SU-DHL-6 (cell line): ENCODE measurements around the gene GBP4.

Experiments used
- H2AFZ ChIP-seq: fragments of 200-600 bp; sonication (generic); 2 replicates; pipeline ENCODE4 v1.6.1; 2014; ENCODE audit warnings: low read depth, mild to moderate bottlenecking, moderate library complexity, mixed read lengths, antibody characterized with exemption, low read length; ENCODE audit not compliant: severe bottlenecking
- H3F3A ChIP-seq: fragments of 200-600 bp; shearing (Covaris generic); 2 replicates; pipeline ENCODE4 v1.6.0; 2016; ENCODE audit warnings: antibody characterized with exemption, mild to moderate bottlenecking; ENCODE audit not compliant: insufficient read depth
- H3K27ac ChIP-seq: fragments of 200-600 bp; sonication (generic); 2 replicates; pipeline ENCODE4 v1.5.1; 2016; ENCODE audit warnings: low read depth, mild to moderate bottlenecking, low read length, moderate library complexity, mixed read lengths
- H3K27me3 ChIP-seq: fragments of 200-600 bp; sonication (generic), shearing (Covaris generic); 2 replicates; pipeline ENCODE4 v1.6.0; 2014; ENCODE audit warnings: mild to moderate bottlenecking, low read length
- H3K36me3 ChIP-seq: fragments of 200-600 bp; sonication (generic); 2 replicates; pipeline ENCODE4 v1.6.1; 2014; ENCODE audit warnings: mild to moderate bottlenecking, low read length, mixed read lengths
- H3K4me2 ChIP-seq: fragments of 300-600, 200-600 bp; shearing (Covaris generic), sonication (generic); 2 replicates; pipeline ENCODE4 v1.6.0; 2014; ENCODE audit warnings: low read length, low read depth, mild to moderate bottlenecking; ENCODE audit not compliant: poor library complexity, severe bottlenecking
- H3K4me3 ChIP-seq: fragments of 200-600 bp; sonication (generic); 2 replicates; pipeline ENCODE4 v1.5.1; 2014; ENCODE audit warnings: antibody characterized with exemption, low read length, mild to moderate bottlenecking, mixed read lengths; ENCODE audit not compliant: insufficient read depth, poor library complexity, severe bottlenecking
- H3K79me2 ChIP-seq: fragments of 200-600 bp; sonication (generic); 2 replicates; pipeline ENCODE4 v1.6.1; 2014; ENCODE audit warnings: mild to moderate bottlenecking, low read length, moderate library complexity; ENCODE audit not compliant: insufficient read depth
- H3K9ac ChIP-seq: fragments of 200-600 bp; sonication (generic); 2 replicates; pipeline ENCODE4 v1.7.0; 2014; ENCODE audit warnings: mild to moderate bottlenecking, low read length
- H3K9me2 ChIP-seq: fragments of 200-600 bp; sonication (generic); replicated peaks from 2 replicates; pipeline ENCODE4 v1.6.1; 2014; ENCODE audit warnings: low read length; ENCODE audit not compliant: insufficient read depth
- H3K9me3 ChIP-seq: fragments of 200-600 bp; sonication (generic); 2 replicates; pipeline ENCODE4 v1.6.1; 2014; ENCODE audit warnings: low read length, mixed read lengths; ENCODE audit not compliant: insufficient read depth
- H4K20me1 ChIP-seq: fragments of 200-600 bp; sonication (generic); 2 replicates; pipeline ENCODE4 v1.6.1; 2014; ENCODE audit warnings: low read depth, mild to moderate bottlenecking, antibody characterized with exemption, low read length, moderate library complexity, mixed read lengths
- EZH2phosphoT487 ChIP-seq: fragments of 200-600 bp; sonication (generic), shearing (Covaris generic); conservative IDR thresholded peaks from 2 replicates; pipeline ENCODE4 v1.6.1; 2018; ENCODE audit warnings: mild to moderate bottlenecking, antibody characterized with exemption, low read length, moderate library complexity, mixed read lengths
- TF ChIP-seq, protein P1 (sequence below): fragments of 200-600 bp; sonication (generic); IDR thresholded peaks from one replicate; pipeline ENCODE4 v1.5.1; 2017; ENCODE audit warnings: antibody characterized with exemption, mild to moderate bottlenecking, low read length, moderate library complexity; ENCODE audit not compliant: insufficient read depth, poor library complexity, severe bottlenecking

The GBP4 gene

DNA sequence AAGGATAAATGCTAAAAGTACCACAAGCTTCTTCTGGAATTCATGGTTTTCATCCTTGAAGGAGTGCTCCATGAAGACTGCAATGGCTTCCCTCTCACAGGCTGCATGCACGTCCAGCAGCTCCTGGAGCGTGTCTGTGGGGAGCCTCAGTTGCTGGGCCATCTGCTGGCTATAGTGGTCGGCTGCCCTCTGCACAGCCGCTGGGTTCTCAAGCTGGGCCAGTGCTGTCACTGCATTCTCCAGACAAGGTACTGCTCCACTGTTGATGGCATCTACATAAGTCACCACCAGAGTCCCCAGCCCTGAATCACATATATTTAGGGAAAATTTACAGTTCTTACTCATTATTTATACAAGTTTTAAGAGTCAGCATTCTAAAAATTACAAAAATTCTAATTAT is 8.7 kb downstream of the GBP4 start:
- Histone ChIP-seq H3K4me3 (no peak overlapping the region), H3K9me3 (no peaks in the 10 kb centered on the region), H3F3A (no peaks in the 10 kb centered on the region), H3K27ac (no peak overlapping the region), H3K9ac (no peak overlapping the region), H3K36me3 (no peaks in the 10 kb centered on the region), H3K4me2 (no peak overlapping the region), H3K9me2 (no peaks in the 10 kb centered on the region), H4K20me1 (no peaks in the 10 kb centered on the region), H3K79me2 (no peaks in the 10 kb centered on the region), H2AFZ (no peak overlapping the region), H3K27me3 (no peaks in the 10 kb centered on the region)
- TF ChIP-seq, protein P1, sequence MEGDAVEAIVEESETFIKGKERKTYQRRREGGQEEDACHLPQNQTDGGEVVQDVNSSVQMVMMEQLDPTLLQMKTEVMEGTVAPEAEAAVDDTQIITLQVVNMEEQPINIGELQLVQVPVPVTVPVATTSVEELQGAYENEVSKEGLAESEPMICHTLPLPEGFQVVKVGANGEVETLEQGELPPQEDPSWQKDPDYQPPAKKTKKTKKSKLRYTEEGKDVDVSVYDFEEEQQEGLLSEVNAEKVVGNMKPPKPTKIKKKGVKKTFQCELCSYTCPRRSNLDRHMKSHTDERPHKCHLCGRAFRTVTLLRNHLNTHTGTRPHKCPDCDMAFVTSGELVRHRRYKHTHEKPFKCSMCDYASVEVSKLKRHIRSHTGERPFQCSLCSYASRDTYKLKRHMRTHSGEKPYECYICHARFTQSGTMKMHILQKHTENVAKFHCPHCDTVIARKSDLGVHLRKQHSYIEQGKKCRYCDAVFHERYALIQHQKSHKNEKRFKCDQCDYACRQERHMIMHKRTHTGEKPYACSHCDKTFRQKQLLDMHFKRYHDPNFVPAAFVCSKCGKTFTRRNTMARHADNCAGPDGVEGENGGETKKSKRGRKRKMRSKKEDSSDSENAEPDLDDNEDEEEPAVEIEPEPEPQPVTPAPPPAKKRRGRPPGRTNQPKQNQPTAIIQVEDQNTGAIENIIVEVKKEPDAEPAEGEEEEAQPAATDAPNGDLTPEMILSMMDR, result no peak
- TF ChIP-seq EZH2phosphoT487, result no peak

GRCh38 chr1:89179343-89179742 is 19.4 kb downstream of the GBP4 start:
- H3K4me3 ChIP-seq, result no peak overlapping the region
- H3K27ac ChIP-seq, result no peak overlapping the region
- H2AFZ ChIP-seq, result no peak overlapping the region
- H3F3A ChIP-seq, result no peaks in the 10 kb centered on the region
- no peaks in the 10 kb centered on the region for H3K9me2 ChIP-seq
- no peaks in the 10 kb centered on the region for H3K9me3 ChIP-seq
- H3K4me2 ChIP-seq, result no peak overlapping the region
- H4K20me1 ChIP-seq, result no peaks in the 10 kb centered on the region
- no peak overlapping the region for H3K9ac ChIP-seq
- TF ChIP-seq, protein P1, result no peak
- TF ChIP-seq EZH2phosphoT487, result no peak
- H3K27me3 ChIP-seq, result no peaks in the 10 kb centered on the region
- no peaks in the 10 kb centered on the region for H3K79me2 ChIP-seq
- H3K36me3 ChIP-seq, result no peaks in the 10 kb centered on the region

DNA sequence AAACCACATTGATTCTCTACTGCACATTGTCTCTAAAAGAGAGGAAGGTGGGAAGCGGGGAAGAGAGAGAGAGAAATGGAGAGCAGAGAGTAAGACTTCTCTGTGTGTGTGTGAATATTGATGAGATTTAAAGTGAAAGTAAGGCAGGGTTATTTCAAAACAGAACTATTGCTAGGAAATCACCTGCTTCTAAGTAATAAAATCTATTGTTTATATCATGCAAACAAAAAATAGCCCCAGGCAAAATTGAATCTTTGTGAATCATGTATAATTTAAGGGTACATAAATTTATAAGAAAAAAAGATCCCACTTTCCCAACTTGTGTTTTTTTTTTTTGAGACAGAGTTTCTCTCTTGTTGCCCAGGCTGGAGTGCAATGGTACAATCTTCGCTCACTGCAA is 21.8 kb downstream of the GBP4 start:
- no peaks in the 10 kb centered on the region for H3K27me3 ChIP-seq
- H3K4me3 ChIP-seq, result no peak overlapping the region
- H3K27ac ChIP-seq, result no peak overlapping the region
- no peak overlapping the region for H3K9ac ChIP-seq
- no peaks in the 10 kb centered on the region for H3F3A ChIP-seq
- H3K4me2 ChIP-seq, result no peak overlapping the region
- no peaks in the 10 kb centered on the region for H3K9me2 ChIP-seq
- H4K20me1 ChIP-seq, result no peaks in the 10 kb centered on the region
- H3K79me2 ChIP-seq, result no peaks in the 10 kb centered on the region
- H3K9me3 ChIP-seq, result no peaks in the 10 kb centered on the region
- TF ChIP-seq, protein P1, result no peak
- TF ChIP-seq EZH2phosphoT487, result no peak
- no peaks in the 10 kb centered on the region for H3K36me3 ChIP-seq
- no peak overlapping the region for H2AFZ ChIP-seq
